Activated CD8-positive, alpha-beta memory T cell treated with anti-CD3 and anti-CD28 coated beads, Interleukin-2, amount 10 ng/mL, durations not matched to agents 7 days and 5 days (primary cell): ENCODE results near the gene UNG. TPM values are rescaled to one million over a fixed set of nuclear protein-coding genes. Genes with fewer than 3 reads are reported as not detected.
"Not testable (repeated sequence)": the region's sequence is repeated elsewhere in the genome, so short reads cannot be mapped to it uniquely, and the experiment has no call there.

ENCODE experiments used
- ATAC-seq: fragments of 150-1000 bp; cut with Tn5 transposase; one replicate; pipeline ENCODE4 v1.10.0; 2021; ENCODE audit warnings: moderate library complexity
- CTCF ChIA-PET: fragments of 350-600 bp; sonication (Branson Sonifier 250); formaldehyde crosslinking; loops from one replicate; lab custom pipeline; 2021; ENCODE audit warnings: antibody characterized with exemption; lab: Charles Lee
- DNase-seq: peaks from one replicate; pipeline ENCODE4 v3.0.0-alpha.2; 2020
- H3K27ac Mint-ChIP-seq: one replicate; pipeline ENCODE4 v1.8.0; 2021; ENCODE audit warnings: mild to moderate bottlenecking, mixed read lengths
- H3K27me3 Mint-ChIP-seq: one replicate; pipeline ENCODE4 v1.8.0; 2021; ENCODE audit warnings: mixed read lengths
- H3K36me3 Mint-ChIP-seq: one replicate; pipeline ENCODE4 v1.8.0; 2021; ENCODE audit warnings: mild to moderate bottlenecking, mixed read lengths
- H3K4me1 Mint-ChIP-seq: one replicate; pipeline ENCODE4 v1.8.0; 2021; ENCODE audit warnings: mixed read lengths
- H3K4me3 Mint-ChIP-seq: one replicate; pipeline ENCODE4 v1.8.0; 2021; ENCODE audit warnings: mild to moderate bottlenecking, moderate library complexity, mixed read lengths
- H3K9me3 Mint-ChIP-seq: one replicate; pipeline ENCODE4 v1.8.0; 2022; ENCODE audit warnings: low read depth, mixed read lengths
- total RNA-seq, 2 experiments: library from RNA; stranded (reverse); gene quantifications; one replicate each; pipeline ENCODE4 v1.2.3, GENCODE V29; 2021

UNG gene
- 10 to 100 TPM; 53.7 to 75.6 TPM for total RNA-seq

DNA sequence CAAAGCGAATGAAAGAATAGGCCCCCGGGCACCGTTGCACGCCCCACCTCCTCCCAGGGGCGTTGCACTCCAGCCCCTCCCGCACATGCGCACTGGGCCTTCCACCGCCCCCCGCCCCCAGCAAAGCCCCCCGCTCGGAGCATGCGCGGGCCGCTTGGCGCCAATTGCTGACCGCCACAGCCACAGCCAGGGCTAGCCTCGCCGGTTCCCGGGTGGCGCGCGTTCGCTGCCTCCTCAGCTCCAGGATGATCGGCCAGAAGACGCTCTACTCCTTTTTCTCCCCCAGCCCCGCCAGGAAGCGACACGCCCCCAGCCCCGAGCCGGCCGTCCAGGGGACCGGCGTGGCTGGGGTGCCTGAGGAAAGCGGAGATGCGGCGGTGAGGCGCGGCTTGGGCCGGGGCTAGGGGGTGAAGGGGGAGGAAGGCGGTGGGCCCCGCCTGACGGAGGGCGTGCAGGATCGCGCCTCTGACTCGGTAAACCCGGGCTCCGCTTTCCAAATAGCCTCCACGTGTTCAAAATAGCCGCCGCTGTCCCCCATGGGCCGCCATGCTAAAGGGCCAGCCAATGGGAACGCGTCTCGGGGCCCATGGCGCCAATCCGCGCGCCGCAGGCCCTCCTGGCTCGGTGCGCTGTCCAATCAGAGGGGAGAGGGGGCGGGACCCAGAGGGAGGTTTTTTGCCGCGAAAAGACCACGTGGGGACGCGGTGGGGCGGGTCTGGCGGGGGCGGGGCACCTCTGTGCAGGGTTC, at the start of gene UNG:
TSS of gene UNG (plus strand) at position 163 of the 748 bp plus-strand sequence. CDS start at position 246, 83 bp downstream.
- Mint-ChIP-seq H3K9me3 (no peaks in the 10 kb centered on the region), H3K36me3 (peaks cover 29% of the 10 kb centered on the region), H3K4me1 (peaks cover 47% of the 10 kb centered on the region), H3K4me3 (peak within 1 kb of the TSS; percentile 77), H3K27ac (peak within 1 kb of the TSS; percentile 81), H3K27me3 (no peaks in the 10 kb centered on the region)
- DNase-seq (peak; percentile 97), ATAC-seq (peak; percentile 95)
- CTCF ChIA-PET: interaction anchor here (3.1 kb wide), 1 partner anchor 15 kb away, joined by 29 read pairs; no protein-coding TSS in a partner anchor

DNA sequence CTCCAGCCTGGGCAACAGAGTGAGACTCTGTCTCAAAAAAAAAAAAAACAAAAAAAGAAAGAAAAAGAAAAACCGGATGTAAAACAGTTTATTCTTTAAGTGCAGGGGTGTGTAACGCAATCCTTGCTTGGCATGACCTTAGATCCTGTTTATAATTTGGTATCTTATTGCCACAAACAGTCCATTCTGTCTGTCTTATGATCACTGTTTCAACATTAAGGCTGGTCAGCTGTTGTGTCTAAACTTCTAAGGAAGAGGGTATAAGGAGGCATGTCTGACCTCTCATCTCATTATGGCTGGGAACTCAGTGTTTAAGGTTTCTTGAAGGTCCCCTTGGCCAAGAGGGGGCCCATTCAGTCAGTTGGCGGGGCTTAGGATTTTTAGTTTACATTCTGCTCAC, 48.7 kb upstream of the UNG start:
- ATAC-seq, DNase-seq, H3K27ac Mint-ChIP-seq, H3K36me3 Mint-ChIP-seq, CTCF ChIA-PET, H3K9me3 Mint-ChIP-seq, H3K4me3 Mint-ChIP-seq, H3K27me3 Mint-ChIP-seq: not testable (repeated sequence)
- H3K4me1 Mint-ChIP-seq: peaks cover 24% of the 10 kb centered on the region

- H3K4me3 Mint-ChIP-seq, CTCF ChIA-PET, DNase-seq, H3K36me3 Mint-ChIP-seq, H3K9me3 Mint-ChIP-seq, ATAC-seq, H3K27ac Mint-ChIP-seq, H3K27me3 Mint-ChIP-seq: not testable (repeated sequence)
- peaks cover 29% of the 10 kb centered on the region for H3K4me1 Mint-ChIP-seq
Measured at GRCh38 chr12:109049794-109050193, 47.6 kb upstream of the UNG start.

DNA sequence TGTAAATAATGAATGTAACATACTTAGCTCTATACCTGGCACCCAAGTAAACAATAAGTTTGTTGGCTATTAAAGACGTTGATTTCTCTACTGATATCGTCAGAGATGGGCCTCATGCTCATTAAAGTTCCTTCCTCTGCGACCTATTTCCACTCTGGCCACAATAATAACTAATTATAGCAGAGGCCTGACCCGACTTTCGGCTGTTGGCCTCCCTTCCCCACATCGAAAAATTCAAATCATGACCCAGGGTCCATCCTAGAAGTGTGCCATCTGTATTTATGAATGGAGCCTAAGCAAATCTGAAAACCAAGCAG, 45.3 kb upstream of the UNG start:
- H3K4me3 Mint-ChIP-seq: peak overlapping the region; percentile 88
- DNase-seq (no peak), ATAC-seq (no peak)
- H3K27ac Mint-ChIP-seq: peak overlapping the region; percentile 96
- H3K4me1 Mint-ChIP-seq: peaks cover 23% of the 10 kb centered on the region
- H3K27me3 Mint-ChIP-seq: no peaks in the 10 kb centered on the region
- CTCF ChIA-PET: interaction anchor here (0.7 to 1.7 kb wide), 7 partner anchors 24 to 476 kb away, joined by 3 to 6 read pairs (median 4); partner anchors contain the start of gene ALKBH2
- H3K36me3 Mint-ChIP-seq: peaks cover 3% of the 10 kb centered on the region
- no peaks in the 10 kb centered on the region for H3K9me3 Mint-ChIP-seq

DNA sequence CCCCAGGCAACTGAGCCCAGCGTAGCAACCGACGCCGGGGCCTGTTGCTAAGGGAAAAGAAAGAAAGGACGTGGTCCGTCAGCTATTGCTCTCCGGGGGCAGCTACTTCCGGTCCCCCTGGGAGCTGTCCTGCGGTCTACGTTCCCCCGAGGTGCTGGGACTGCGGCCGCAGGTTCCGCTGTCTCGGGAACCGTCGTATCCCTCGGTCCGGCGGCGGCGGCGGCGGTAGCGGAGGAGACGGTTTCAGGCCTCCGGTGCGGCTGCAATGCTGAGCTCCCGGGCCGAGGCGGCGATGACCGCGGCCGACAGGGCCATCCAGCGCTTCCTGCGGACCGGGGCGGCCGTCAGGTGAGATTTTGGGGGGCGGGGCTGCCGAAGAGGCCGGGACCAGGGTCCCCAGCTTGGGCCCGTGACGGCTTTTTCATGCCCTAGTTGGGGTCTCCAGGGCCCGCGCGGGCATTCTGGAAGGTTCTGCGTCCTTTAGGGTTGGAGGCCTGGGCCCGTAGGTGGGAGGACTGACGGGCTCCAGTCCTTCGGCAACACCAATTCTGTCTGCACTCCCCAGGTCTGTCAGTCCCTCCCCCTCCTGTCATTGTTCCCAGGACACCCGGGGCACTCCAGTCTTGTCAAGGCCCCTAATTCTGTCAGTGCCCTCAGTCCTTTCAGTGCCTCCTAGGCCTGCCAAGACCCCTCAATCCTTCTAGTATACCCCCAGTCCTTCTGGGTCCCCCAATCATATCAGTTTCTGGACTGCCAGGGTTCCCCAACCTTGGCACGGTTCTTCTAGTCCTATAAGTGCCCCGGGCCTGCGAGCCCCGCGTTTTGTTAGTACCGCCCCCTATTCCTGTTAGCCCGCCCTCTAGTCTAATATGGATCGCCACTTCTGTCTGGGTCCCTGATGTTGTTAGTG, 44.7 kb upstream of the UNG start, which contains the start of gene USP30:
TSS of gene USP30 (plus strand) at position 163 of the 910 bp plus-strand sequence. CDS start at position 266, 103 bp downstream.
- Mint-ChIP-seq H3K27ac (peak within 1 kb of the TSS; percentile 96), H3K4me1 (peaks cover 19% of the 10 kb centered on the region), H3K4me3 (peak within 1 kb of the TSS; percentile 88), H3K27me3 (no peaks in the 10 kb centered on the region), H3K9me3 (no peaks in the 10 kb centered on the region), H3K36me3 (peaks cover 3% of the 10 kb centered on the region)
- DNase-seq: peak; percentile 89
- ATAC-seq: peak; percentile 77
- CTCF ChIA-PET: interaction anchor here (0.7 to 1.9 kb wide), 8 partner anchors 23 to 477 kb away, joined by 3 to 8 read pairs (median 4); partner anchors contain the start of gene ALKBH2

DNA sequence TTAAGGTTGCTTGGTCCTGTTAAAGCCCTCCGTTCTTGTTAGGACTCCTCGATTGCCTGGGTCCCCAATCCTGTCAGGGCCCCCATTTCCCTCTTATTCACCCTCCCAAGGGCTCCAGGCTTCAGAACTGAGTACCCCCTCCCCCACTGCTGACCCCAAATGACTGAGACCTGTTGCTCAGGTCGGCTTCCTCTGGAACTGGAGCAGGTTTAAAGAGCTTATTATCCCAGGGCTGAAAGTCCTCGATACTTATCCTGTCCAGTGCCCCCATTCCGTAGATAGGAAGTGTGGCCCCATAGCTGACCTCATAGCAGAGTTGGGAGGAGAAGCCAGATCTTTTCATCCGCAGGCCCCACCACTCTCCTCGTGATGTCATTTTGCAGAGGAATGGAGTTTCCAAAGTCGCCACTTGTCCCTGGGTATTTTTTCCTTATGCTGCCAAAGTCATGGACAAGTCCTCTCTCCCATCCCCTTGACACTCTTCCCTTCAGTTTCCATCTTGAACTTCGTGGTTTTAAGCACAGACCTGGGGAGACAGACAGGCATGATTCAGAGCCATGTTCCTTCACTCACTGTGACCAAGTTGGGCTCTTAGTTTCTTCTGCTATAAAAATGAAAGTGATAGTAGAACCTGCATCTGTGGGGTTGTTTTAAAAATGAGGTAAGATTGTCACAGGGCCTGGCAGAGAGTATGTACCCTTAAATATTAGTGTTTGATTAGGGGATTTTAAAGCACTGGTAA, 43.8 kb upstream of the UNG start:
- H3K27me3 Mint-ChIP-seq: no peaks in the 10 kb centered on the region
- peaks cover 3% of the 10 kb centered on the region for H3K36me3 Mint-ChIP-seq
- ATAC-seq (peak; percentile 69), DNase-seq (peak; percentile 60)
- H3K9me3 Mint-ChIP-seq: no peaks in the 10 kb centered on the region
- peaks cover 19% of the 10 kb centered on the region for H3K4me1 Mint-ChIP-seq
- H3K27ac Mint-ChIP-seq: peak overlapping the region; percentile 96
- peak overlapping the region; percentile 88 for H3K4me3 Mint-ChIP-seq
- CTCF ChIA-PET: interaction anchor here (1.2 to 1.9 kb wide), 4 partner anchors 39 to 435 kb away, joined by 5 to 8 read pairs (median 6); partner anchors contain the start of gene ALKBH2

DNA sequence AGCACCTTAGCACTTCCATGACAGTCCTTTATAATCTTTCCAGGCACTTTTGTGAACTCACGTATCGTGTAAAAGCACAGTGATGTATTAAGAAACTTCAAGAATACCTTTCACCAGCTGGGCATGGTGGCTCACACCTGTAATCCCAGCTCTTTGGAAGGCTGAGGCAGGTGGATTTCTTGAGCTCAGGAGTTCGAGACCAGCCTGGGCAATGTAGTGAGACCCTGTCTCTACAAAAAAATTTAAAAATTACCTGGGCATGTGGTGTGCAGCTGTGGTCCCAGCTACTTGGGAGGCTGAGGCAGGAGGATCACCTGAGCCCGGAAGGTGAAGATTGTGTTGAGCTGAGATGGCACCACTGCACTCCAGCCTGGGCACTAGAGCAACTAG, 43.3 kb upstream of the UNG start:
- not testable (repeated sequence) for H3K36me3 Mint-ChIP-seq, H3K9me3 Mint-ChIP-seq, H3K27me3 Mint-ChIP-seq, DNase-seq
- H3K27ac Mint-ChIP-seq: peak overlapping the region; percentile 96
- peak; percentile 4 for ATAC-seq
- peak overlapping the region; percentile 88 for H3K4me3 Mint-ChIP-seq
- CTCF ChIA-PET: interaction anchor here (1.2 to 1.9 kb wide), 4 partner anchors 38 to 436 kb away, joined by 4 to 8 read pairs (median 6); partner anchors contain the start of gene ALKBH2
- peaks cover 15% of the 10 kb centered on the region for H3K4me1 Mint-ChIP-seq

DNA sequence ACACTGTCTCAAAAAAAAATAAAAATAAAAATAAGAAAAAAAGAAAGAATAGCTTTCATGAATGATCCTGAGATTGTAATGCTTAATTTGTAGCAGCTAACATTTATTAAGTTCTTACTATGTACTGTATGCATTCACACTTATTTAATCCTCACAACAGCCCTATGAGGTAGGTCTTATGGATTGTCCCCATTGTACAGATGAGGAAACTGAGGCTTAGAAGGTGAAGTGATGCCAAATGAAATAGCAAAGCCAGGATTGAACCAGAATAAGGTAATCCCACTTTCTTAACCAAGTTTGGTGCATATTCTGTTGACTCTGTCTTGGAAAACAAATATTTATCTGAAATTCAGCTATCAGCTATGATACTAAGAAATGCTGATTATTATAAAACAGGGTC, 42.9 kb upstream of the UNG start:
- Mint-ChIP-seq H3K36me3 (peaks cover 2% of the 10 kb centered on the region), H3K27ac (peak overlapping the region; percentile 96), H3K4me3 (peak overlapping the region; percentile 88), H3K9me3 (no peaks in the 10 kb centered on the region), H3K4me1 (peaks cover 14% of the 10 kb centered on the region), H3K27me3 (no peaks in the 10 kb centered on the region)
- CTCF ChIA-PET: interaction anchor here (1.2 to 1.9 kb wide), 4 partner anchors 38 to 436 kb away, joined by 4 to 8 read pairs (median 6); partner anchors contain the start of gene ALKBH2
- no peak for ATAC-seq
- DNase-seq: no peak

GRCh38 chr12:109056891-109057290, 40.5 kb upstream of the UNG start:
- Mint-ChIP-seq H3K36me3 (peaks cover 2% of the 10 kb centered on the region), H3K27ac (no peak overlapping the region), H3K9me3 (no peaks in the 10 kb centered on the region), H3K4me1 (peaks cover 12% of the 10 kb centered on the region), H3K27me3 (no peaks in the 10 kb centered on the region), H3K4me3 (no peak overlapping the region)
- CTCF ChIA-PET: no interaction called here
- ATAC-seq (no peak), DNase-seq (no peak)

- DNase-seq: no peak
- no peak overlapping the region for H3K27ac Mint-ChIP-seq
- H3K4me1 Mint-ChIP-seq: peaks cover 8% of the 10 kb centered on the region
- no peaks in the 10 kb centered on the region for H3K9me3 Mint-ChIP-seq
- peaks cover 2% of the 10 kb centered on the region for H3K36me3 Mint-ChIP-seq
- no peak overlapping the region for H3K4me3 Mint-ChIP-seq
- ATAC-seq: no peak
- H3K27me3 Mint-ChIP-seq: no peaks in the 10 kb centered on the region
- CTCF ChIA-PET: no interaction called here
Measured at GRCh38 chr12:109057376-109057775, 40.0 kb upstream of the UNG start.

- Mint-ChIP-seq H3K9me3 (no peaks in the 10 kb centered on the region), H3K27me3 (no peaks in the 10 kb centered on the region), H3K4me3 (no peak overlapping the region), H3K4me1 (peaks cover 9% of the 10 kb centered on the region), H3K27ac (no peak overlapping the region), H3K36me3 (peaks cover 2% of the 10 kb centered on the region)
- no peak for ATAC-seq
- CTCF ChIA-PET: interaction anchor here (3.7 kb wide), 1 partner anchor 35 kb away, joined by 16 read pairs; the partner anchor contains the start of gene ALKBH2
- DNase-seq: no peak
Measured at GRCh38 chr12:109058773-109059172, 38.6 kb upstream of the UNG start.

- H3K9me3 Mint-ChIP-seq: no peaks in the 10 kb centered on the region
- H3K4me3 Mint-ChIP-seq: no peak overlapping the region
- H3K4me1 Mint-ChIP-seq: peaks cover 3% of the 10 kb centered on the region
- DNase-seq (no peak), ATAC-seq (no peak)
- H3K27me3 Mint-ChIP-seq: no peaks in the 10 kb centered on the region
- no peak overlapping the region for H3K27ac Mint-ChIP-seq
- H3K36me3 Mint-ChIP-seq: peaks cover 2% of the 10 kb centered on the region
- CTCF ChIA-PET: no interaction called here
Measured at GRCh38 chr12:109064143-109064542, 33.3 kb upstream of the UNG start.
